Measurements from ENCODE around the gene CARNS1.

DNA sequence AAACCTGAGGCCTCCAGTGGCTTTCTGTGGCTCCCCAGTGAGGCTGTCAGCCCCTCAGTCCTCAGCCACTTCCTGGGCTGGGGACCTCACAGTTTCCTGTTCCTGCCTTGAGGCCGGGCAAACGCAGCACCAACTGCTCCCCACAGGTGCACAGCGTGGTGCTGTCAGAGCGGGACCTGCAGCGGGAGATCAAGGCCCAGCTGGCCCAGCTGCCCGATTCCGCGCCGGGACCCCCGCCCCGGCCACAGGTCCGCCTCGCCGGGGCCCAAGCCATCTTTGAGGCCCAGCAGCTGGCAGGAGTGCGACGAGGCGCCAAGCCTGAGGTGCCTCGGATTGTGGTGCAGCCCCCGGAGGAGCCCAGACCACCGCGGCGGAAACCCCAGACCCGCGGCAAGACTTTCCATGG lies 6.2 kb upstream of the CARNS1 start:
- TF ChIP-seq, protein P1, sequence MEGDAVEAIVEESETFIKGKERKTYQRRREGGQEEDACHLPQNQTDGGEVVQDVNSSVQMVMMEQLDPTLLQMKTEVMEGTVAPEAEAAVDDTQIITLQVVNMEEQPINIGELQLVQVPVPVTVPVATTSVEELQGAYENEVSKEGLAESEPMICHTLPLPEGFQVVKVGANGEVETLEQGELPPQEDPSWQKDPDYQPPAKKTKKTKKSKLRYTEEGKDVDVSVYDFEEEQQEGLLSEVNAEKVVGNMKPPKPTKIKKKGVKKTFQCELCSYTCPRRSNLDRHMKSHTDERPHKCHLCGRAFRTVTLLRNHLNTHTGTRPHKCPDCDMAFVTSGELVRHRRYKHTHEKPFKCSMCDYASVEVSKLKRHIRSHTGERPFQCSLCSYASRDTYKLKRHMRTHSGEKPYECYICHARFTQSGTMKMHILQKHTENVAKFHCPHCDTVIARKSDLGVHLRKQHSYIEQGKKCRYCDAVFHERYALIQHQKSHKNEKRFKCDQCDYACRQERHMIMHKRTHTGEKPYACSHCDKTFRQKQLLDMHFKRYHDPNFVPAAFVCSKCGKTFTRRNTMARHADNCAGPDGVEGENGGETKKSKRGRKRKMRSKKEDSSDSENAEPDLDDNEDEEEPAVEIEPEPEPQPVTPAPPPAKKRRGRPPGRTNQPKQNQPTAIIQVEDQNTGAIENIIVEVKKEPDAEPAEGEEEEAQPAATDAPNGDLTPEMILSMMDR (IDR thresholded peaks at IDR 0.05) = no peak
- no peak for TF ChIP-seq POLR2A (IDR thresholded peaks at IDR 0.05)
